OCI-LY7 (cell line): ENCODE data around the gene PSMG1. TPM values are rescaled to one million over a fixed set of nuclear protein-coding genes. Genes with fewer than 3 reads are reported as not detected.

ENCODE experiments used
- BruUV-seq: library from RNA; stranded (reverse); fragments of 400-500 nt; replicated peaks from 2 replicates; lab custom pipeline; 2021; lab: Mats Ljungman, UMichigan
- CTCF ChIA-PET: fragments of 300-600 bp; sonication (Branson Sonifier 250); formaldehyde crosslinking; loops from one replicate; lab custom pipeline; 2022; ENCODE audit warnings: antibody characterized with exemption; ENCODE audit not compliant: unreplicated experiment; lab: Charles Lee
- POLR2A ChIA-PET: fragments of 300-600 bp; sonication (Branson Sonifier 250); formaldehyde crosslinking; loops from one replicate; lab custom pipeline; 2022; ENCODE audit warnings: antibody characterized with exemption; lab: Charles Lee
- DNase-seq: peaks from one replicate; pipeline ENCODE4 v3.0.0-alpha.2; 2015; ENCODE audit warnings: low spot score
- H2AFZ ChIP-seq: fragments of 200-600 bp; sonication (generic), shearing (Covaris generic); 2 replicates; pipeline ENCODE4 v1.6.1; 2014; ENCODE audit warnings: mild to moderate bottlenecking, antibody characterized with exemption, low read length, moderate library complexity
- H3K27ac ChIP-seq: fragments of 200-600 bp; sonication (generic); 2 replicates; pipeline ENCODE4 v1.5.1; 2014; ENCODE audit warnings: mixed run types, low read depth, mild to moderate bottlenecking, moderate library complexity, low read length, inconsistent platforms; ENCODE audit not compliant: poor library complexity, severe bottlenecking
- H3K36me3 ChIP-seq: fragments of 200-600 bp; sonication (generic); 2 replicates; pipeline ENCODE4 v1.6.1; 2014; ENCODE audit warnings: mild to moderate bottlenecking, antibody characterized with exemption, low read length, moderate library complexity, mixed read lengths; ENCODE audit not compliant: insufficient read depth
- H3K4me1 ChIP-seq: fragments of 200-600 bp; sonication (generic); 2 replicates; pipeline ENCODE4 v1.5.1; 2014; ENCODE audit warnings: mild to moderate bottlenecking, low read length; ENCODE audit not compliant: insufficient read depth, poor library complexity, severe bottlenecking
- H3K4me2 ChIP-seq: fragments of 200-600 bp; sonication (generic); 2 replicates; pipeline ENCODE4 v1.6.1; 2014; ENCODE audit warnings: mild to moderate bottlenecking, low read length
- H3K4me3 ChIP-seq: fragments of 200-600 bp; sonication (generic); 2 replicates; pipeline ENCODE4 v1.5.1; 2014; ENCODE audit warnings: mild to moderate bottlenecking, low read depth, low read length; ENCODE audit not compliant: poor library complexity, severe bottlenecking
- H3K79me2 ChIP-seq: fragments of 200-600 bp; sonication (generic); 2 replicates; pipeline ENCODE4 v1.6.1; 2016; ENCODE audit warnings: low read depth, mild to moderate bottlenecking, low read length, moderate library complexity, mixed read lengths; ENCODE audit not compliant: insufficient read depth
- H3K9me2 ChIP-seq: fragments of 200-600 bp; sonication (generic); 2 replicates; pipeline ENCODE4 v1.6.1; 2016; ENCODE audit warnings: mild to moderate bottlenecking, low read length, mixed read lengths; ENCODE audit not compliant: insufficient read depth
- H3K9me3 ChIP-seq: fragments of 200-600 bp; sonication (generic); 2 replicates; pipeline ENCODE4 v1.6.1; 2014; ENCODE audit warnings: mild to moderate bottlenecking, mixed run types, low read length, mixed read lengths
- H4K20me1 ChIP-seq: fragments of 200-600 bp; sonication (generic); 2 replicates; pipeline ENCODE4 v1.6.1; 2014; ENCODE audit warnings: mild to moderate bottlenecking, antibody characterized with exemption, low read length, moderate library complexity, mixed read lengths; ENCODE audit not compliant: insufficient read depth
- EZH2phosphoT487 ChIP-seq: fragments of 200-600 bp; sonication (generic); IDR thresholded peaks from 2 replicates; pipeline ENCODE4 v1.6.1; 2018; ENCODE audit warnings: low read depth, borderline replicate concordance, mild to moderate bottlenecking, mixed run types, antibody characterized with exemption, low read length, moderate library complexity, mixed read lengths
- intact Hi-C: fragments of 100-400 bp; cut with micrococcal nuclease; formaldehyde crosslinking; loops from one replicate; pipeline ENCODE4 v1.10.0; 2022; ENCODE audit not compliant: unreplicated experiment
- total RNA-seq, 2 experiments: library from RNA; depleted of rRNA in 1 of 2; stranded (reverse); fragments of >200 nt in 1 of 2; shearing (Covaris generic) in 1 of 2; gene quantifications; 2 replicates each; pipeline ENCODE4 v1.2.3, GENCODE V29; 2014 to 2022
- TF ChIP-seq, protein P1 (sequence below): fragments of 200-600 bp; sonication (generic); conservative IDR thresholded peaks from 2 replicates; pipeline ENCODE4 v1.5.1; 2014; ENCODE audit warnings: mild to moderate bottlenecking, antibody characterized with exemption, low read length, moderate library complexity, mixed read lengths

The PSMG1 gene
- total RNA-seq, 2 experiments from 2014 or later: 87.2 to 123 TPM

DNA sequence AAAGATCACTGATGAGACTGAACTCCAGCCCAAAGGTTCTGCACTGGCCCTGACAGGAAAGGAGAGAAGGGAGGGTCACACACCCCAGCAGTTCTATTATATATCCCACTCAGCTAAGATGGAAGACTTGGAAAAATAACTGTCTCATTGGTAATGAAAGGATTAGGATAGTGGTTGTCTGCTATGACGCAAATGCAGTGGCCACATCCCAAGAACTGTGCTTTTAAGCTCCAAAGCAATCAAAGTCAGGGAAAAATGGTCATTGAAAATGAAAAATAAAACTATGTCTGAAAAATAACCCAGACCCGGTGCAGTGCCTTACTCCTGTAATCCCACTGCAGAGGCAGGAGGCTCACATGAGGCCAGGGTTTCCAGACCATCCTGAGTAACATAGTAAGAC lies 31.0 kb downstream of the PSMG1 start:
- Histone ChIP-seq H4K20me1 (no peaks in the 10 kb centered on the region), H2AFZ (no peak overlapping the region), H3K36me3 (no peaks in the 10 kb centered on the region), H3K4me3 (no peak overlapping the region), H3K9me3 (no peaks in the 10 kb centered on the region), H3K79me2 (no peaks in the 10 kb centered on the region), H3K9me2 (no peaks in the 10 kb centered on the region), H3K27ac (no peak overlapping the region), H3K4me2 (no peak overlapping the region), H3K4me1 (no peaks in the 10 kb centered on the region)
- ChIA-PET POLR2A (no interaction called here), CTCF (no interaction called here)
- BruUV-seq: no TSS peak
- intact Hi-C loops: no loop called here
- no peak for DNase-seq
- no peak for TF ChIP-seq EZH2phosphoT487

DNA sequence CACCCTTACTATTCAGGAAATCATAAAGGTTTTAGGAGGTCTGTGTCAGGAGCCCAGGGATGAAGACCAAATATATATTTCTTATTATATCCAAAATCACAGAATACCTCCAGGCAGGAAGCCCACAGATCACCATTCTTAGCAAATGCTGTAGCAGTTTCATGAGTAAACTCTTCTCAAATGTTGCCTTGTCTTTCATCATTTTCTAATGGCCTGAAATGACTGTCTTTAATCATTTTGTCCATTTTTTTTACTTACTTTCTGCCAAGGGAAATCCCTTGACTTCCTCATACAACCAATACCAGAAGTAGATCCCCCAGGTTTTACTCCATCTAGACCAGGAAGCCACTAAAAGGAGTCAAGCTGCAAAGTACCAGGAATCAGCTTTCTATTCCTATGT lies 32.4 kb downstream of the PSMG1 start:
- intact Hi-C loops: no loop called here
- POLR2A ChIA-PET: interaction anchor here (0.5 to 0.6 kb wide), 2 partner anchors 69 to 638 kb away, joined by 3 read pairs; no protein-coding TSS in a partner anchor
- H3K79me2 ChIP-seq: no peaks in the 10 kb centered on the region
- H3K9me2 ChIP-seq: no peaks in the 10 kb centered on the region
- H3K36me3 ChIP-seq: no peaks in the 10 kb centered on the region
- H3K4me1 ChIP-seq: no peaks in the 10 kb centered on the region
- no TSS peak for BruUV-seq
- H3K4me3 ChIP-seq: no peak overlapping the region
- TF ChIP-seq, protein P1, sequence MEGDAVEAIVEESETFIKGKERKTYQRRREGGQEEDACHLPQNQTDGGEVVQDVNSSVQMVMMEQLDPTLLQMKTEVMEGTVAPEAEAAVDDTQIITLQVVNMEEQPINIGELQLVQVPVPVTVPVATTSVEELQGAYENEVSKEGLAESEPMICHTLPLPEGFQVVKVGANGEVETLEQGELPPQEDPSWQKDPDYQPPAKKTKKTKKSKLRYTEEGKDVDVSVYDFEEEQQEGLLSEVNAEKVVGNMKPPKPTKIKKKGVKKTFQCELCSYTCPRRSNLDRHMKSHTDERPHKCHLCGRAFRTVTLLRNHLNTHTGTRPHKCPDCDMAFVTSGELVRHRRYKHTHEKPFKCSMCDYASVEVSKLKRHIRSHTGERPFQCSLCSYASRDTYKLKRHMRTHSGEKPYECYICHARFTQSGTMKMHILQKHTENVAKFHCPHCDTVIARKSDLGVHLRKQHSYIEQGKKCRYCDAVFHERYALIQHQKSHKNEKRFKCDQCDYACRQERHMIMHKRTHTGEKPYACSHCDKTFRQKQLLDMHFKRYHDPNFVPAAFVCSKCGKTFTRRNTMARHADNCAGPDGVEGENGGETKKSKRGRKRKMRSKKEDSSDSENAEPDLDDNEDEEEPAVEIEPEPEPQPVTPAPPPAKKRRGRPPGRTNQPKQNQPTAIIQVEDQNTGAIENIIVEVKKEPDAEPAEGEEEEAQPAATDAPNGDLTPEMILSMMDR: no peak
- no peak for TF ChIP-seq EZH2phosphoT487
- H3K9me3 ChIP-seq: no peaks in the 10 kb centered on the region
- H3K27ac ChIP-seq: no peak overlapping the region
- DNase-seq: no peak
- CTCF ChIA-PET: no interaction called here
- no peak overlapping the region for H2AFZ ChIP-seq
- no peaks in the 10 kb centered on the region for H4K20me1 ChIP-seq
- no peak overlapping the region for H3K4me2 ChIP-seq

DNA sequence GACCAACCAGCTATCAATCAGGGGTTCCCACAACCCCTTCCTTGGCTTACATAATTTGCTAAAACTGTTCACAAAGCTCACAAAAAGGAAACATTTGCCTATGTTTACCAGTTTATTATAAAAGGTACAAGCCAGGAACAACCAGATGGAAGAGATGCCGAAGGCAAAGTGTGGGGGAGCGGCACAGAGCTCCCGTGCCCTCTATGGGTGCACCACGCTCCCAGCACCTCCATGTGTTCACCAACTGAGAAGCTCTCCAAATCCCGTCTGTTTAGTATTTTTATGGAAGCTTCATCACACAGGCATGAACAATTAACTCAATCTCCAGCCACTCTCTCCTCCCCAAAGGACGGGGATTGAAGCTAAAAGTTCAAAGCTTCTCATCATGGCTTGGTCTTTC lies 32.9 kb downstream of the PSMG1 start:
- DNase-seq: no peak
- intact Hi-C loops: no loop called here
- Histone ChIP-seq H3K79me2 (no peaks in the 10 kb centered on the region), H2AFZ (no peak overlapping the region), H3K9me3 (no peaks in the 10 kb centered on the region), H3K4me1 (no peaks in the 10 kb centered on the region), H4K20me1 (no peaks in the 10 kb centered on the region), H3K4me2 (no peak overlapping the region), H3K36me3 (no peaks in the 10 kb centered on the region), H3K4me3 (no peak overlapping the region), H3K27ac (no peak overlapping the region), H3K9me2 (no peaks in the 10 kb centered on the region)
- TF ChIP-seq EZH2phosphoT487: no peak
- TF ChIP-seq, protein P1: no peak
- no TSS peak for BruUV-seq
- ChIA-PET CTCF (no interaction called here), POLR2A (interaction anchor here (0.5 to 0.6 kb wide), 2 partner anchors 69 to 637 kb away, joined by 3 read pairs; no protein-coding TSS in a partner anchor)
